ENCODE measurements around the gene TLCD2.
"Not testable (repeated sequence)": the region's sequence is repeated elsewhere in the genome, so short reads cannot be mapped to it uniquely, and the experiment has no call there.

TLCD2 gene

GRCh38 chr17:1715803-1716075 lies 5.6 kb upstream of the TLCD2 start:
- no peak for DNase-seq

DNA sequence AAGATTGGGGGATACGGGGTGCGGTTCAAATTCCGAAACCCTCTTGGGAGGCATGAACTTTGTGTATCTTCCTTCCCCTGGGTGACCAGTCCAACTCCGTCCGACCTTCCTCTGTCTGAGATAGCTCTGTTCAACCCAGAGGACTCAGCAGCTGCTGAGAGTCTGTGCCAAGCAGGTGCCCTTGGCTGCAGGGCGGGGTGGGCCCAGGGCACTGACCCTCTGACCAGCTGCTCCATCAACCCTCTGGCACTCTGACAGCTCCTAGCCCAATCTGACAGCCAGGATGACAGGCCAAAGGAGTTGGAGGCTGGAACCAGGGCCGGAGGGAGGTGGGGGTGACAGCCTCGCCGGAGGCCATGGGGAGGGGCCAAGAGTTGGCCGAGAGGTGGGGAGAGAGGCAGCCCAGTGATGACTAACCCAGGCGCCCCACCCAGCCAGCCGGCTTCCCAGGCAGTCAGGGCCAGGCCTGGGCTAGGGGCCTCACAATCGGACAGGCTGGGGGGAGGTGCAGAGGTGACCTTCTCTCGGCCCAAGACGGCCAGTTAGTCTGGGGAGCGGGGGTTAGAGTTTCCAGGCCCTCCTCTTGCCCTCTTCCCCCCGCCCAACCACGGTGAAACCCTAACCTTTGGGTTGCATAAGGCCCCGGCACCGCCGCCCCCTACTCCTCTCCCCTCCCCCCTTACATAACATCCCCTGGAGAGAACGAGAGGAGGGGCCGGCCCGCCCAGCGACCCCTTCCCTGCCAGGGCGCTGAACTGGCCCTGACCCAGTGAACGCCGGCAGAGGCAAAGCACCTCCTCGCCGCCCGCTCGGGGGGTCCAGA lies 5.0 kb upstream of the TLCD2 start:
- no peak for DNase-seq

DNA sequence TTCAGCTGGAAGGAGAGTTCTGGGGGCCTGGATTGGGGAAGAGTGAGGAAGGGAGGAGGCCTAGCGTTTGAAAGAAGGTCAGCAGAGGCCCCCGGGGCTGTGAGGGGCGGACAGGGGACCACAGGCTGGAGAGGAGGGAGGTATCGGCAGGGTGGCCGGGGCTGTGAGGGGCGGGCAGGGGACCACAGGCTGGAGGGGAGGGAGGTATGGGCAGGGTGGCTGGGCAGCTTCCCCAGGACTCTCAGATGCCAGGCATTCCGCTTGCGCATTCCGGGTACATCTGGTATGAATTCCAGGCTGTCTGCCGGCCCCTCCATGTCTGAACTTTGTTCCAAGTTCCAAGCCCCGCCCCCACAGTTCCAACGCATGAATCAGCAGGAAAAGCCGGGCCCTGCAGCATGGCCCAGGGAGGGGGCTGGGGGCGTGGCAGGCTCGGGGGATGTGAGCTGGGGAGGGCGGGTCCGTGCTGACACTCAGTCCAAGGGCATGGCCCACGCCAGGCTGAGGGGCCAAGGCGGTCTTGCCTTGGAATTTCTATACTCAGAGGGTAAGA lies 4.3 kb upstream of the TLCD2 start:
- DNase-seq = no peak

DNA sequence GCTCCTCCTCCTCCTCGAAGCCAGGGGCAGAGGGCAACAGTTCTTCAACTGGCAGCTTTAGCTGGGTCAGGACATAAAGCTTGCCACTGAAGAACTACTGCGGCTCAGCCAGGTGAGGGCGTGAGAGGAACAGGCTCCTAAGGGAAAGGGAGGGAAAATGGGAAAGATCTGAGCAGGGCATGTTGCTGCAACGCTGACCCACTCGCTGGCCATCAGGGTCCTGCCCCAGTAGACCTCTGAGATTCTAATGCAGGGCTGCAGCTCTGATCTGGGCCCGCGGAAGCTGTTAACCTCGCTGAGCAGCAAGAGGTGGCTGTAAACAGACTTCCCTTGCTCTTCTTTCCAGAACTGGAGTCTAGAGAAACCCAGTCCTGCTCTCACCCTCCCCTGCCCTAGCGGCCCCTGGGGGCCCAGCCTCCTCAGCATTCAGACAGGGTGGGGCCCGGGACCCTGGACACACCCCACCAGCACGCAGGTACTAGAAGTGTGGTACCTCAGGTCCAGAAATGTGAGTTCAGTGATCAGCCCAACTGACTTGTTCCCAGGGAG lies 3.8 kb upstream of the TLCD2 start:
- DNase-seq = no peak

- no peak for DNase-seq
Observed at GRCh38 chr17:1713160-1713877, 3.1 kb upstream of the TLCD2 start.

GRCh38 chr17:1712271-1712670 lies 2.1 kb upstream of the TLCD2 start:
- no peak for DNase-seq

DNA sequence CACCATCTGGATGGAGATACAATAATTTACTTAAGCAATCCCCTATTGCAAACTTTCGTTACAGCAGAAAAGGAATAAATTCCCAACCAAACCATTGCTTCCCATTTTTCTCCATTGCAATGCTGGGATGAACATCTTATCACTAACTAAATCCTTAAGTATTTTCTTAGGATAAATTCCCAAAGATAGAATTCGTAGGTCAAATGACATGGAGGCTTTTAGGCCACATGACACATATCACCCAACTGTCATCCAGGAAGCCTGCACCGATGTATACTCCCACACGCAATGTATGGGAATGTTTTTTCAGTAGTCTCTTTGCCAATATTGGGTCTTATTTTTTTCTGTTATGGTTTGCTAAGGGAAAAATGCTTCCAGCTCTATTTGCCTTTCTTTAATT lies 1.6 kb upstream of the TLCD2 start:
- no peak for DNase-seq

DNA sequence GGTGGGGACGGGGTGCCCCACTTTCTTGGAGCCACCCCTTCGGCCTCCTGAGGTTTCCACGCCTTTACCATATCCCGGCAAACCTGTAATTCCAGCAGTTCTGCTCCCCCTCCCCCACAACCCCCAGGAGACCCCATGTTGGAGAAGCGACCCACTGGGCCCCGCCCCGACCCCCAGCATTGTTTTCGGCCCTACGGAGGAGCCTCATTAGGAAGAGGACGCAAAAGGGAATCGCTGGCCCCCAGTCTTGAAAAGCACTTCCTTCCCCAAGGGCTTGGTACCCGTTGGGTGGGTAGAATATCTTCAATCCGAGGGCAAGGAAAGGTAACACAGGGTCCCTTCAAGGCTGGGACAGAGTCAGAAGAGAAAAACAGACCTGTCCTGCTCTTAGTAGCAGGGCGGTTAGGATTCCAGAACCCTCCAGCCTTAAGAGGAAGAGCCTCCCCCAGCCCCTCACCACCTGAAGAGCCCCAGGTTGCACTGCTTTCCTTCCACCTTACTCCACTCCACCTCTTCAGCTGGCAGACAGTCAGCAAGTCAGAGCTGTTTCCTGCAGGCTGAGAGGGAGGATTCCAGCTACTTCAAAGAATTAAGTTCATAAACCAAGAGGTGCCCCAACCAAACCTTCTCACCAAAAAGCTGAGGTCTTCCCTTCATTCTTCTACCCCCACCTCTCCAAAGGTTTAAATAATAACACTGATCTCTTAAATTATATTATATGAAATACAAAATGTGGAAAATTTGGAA lies 803 bp upstream of the TLCD2 start:
- DNase-seq = no peak

GRCh38 chr17:1709403-1709951 lies 700 bp downstream of the TLCD2 start:
- DNase-seq = no peak

GRCh38 chr17:1708791-1709346 lies 1.3 kb downstream of the TLCD2 start:
- DNase-seq = not testable (repeated sequence)

DNA sequence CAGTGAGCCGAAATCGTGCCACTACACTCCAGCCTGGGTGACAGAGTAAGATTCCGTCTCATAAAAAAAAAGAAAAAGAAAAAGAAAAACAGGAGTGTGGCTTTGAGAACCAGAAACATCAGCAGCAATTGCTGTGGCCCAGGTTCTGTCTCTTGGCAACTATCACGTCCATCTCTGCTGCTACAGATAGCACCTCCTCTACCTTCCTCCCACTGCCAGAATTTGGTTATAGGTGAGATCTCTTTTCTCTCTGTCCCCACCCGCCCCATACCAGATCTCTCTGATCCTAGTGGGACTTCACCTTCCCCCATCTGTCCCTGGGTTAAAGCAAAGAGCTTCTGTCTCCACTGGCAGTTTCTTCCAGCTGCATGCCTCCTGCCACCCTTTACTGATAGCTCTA lies 3.1 kb downstream of the TLCD2 start:
- DNase-seq = no peak

DNA sequence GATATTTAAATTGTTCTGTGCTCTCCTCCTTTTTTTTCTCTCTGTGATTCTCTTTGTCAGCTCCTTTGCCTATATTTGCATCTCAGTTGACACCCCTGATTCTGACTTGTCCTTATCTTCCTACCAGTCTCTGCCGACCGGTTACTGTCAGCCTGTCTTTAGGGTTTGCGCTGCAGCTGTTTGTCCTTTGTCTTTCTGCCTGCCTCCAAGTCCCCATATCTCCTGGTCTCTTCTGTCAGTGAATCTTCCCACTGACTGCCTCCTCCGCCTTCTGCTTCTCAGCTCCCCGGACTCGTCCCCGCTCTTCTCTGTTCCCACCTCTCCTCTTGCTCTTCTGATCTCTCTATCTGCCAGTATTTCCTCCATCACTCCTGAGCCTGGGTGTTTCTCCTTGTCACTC lies 5.2 kb downstream of the TLCD2 start:
- no peak for DNase-seq

- DNase-seq = no peak
Observed at GRCh38 chr17:1703063-1703462, 7.1 kb downstream of the TLCD2 start.

- not testable (repeated sequence) for DNase-seq
Observed at GRCh38 chr17:1699891-1700290, 10.3 kb downstream of the TLCD2 start.

DNA sequence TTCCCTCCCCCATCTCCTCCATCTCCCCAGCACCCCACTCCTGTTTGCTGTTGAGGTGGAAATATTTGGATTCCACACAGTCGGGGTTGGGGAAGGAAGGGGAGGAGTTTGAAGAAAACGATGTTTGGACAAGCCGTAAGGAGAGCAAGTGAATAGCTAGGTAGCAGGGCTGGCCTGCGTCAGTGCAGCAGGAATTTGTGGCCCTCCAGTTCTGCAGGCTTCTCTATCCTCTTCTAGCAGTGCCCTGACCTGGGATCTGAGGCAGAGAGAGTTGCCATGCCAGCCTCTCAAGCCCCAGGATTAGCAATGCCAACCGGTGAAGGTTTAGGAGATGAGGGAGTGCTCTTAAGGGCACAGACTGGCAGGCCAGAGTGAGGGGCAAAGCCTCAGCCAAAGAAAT lies 12.5 kb downstream of the TLCD2 start:
- no peak for DNase-seq

GRCh38 chr17:1695365-1695764 lies 14.8 kb downstream of the TLCD2 start:
- no peak for DNase-seq

DNA sequence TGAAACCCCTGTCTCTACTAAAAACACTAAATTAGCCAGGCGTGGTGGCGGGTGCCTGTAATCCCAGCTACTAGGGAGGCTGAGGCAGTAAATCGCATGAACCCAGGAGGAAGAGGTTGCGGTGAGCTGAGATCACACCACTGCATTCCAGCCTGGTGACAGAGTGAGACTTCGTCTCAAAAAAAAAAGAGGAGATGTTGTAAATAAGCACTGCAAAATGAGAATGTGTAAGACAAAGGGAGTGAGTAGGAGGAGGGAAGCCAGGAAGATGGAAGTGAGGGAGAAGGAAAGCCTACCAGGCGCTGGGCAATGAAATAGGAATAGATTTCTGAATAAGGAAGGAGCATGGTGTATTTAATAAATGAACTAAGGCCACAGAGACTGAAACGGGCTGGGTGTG lies 16.8 kb downstream of the TLCD2 start:
- DNase-seq = no peak

- DNase-seq = no peak
Observed at GRCh38 chr17:1690544-1691221, 19.5 kb downstream of the TLCD2 start.

DNA sequence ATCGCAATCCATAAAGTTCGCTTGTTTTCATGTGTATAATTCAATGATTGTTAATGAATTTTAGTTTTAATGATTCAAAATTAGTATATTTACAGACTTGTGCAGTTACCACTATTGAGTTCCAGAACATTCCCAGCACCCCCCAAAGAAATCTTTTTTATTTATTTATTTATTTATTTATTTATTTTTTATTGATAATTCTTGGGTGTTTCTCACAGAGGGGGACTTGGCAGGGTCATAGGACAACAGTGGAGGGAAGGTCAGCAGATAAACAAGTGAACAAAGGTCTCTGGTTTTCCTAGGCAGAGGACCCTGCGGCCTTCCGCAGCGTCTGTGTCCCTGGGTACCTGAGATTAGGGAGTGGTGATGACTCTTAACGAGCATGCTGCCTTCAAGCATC lies 21.8 kb downstream of the TLCD2 start:
- not testable (repeated sequence) for DNase-seq

- no peak for DNase-seq
Observed at GRCh38 chr17:1686086-1686485, 24.1 kb downstream of the TLCD2 start.

DNA sequence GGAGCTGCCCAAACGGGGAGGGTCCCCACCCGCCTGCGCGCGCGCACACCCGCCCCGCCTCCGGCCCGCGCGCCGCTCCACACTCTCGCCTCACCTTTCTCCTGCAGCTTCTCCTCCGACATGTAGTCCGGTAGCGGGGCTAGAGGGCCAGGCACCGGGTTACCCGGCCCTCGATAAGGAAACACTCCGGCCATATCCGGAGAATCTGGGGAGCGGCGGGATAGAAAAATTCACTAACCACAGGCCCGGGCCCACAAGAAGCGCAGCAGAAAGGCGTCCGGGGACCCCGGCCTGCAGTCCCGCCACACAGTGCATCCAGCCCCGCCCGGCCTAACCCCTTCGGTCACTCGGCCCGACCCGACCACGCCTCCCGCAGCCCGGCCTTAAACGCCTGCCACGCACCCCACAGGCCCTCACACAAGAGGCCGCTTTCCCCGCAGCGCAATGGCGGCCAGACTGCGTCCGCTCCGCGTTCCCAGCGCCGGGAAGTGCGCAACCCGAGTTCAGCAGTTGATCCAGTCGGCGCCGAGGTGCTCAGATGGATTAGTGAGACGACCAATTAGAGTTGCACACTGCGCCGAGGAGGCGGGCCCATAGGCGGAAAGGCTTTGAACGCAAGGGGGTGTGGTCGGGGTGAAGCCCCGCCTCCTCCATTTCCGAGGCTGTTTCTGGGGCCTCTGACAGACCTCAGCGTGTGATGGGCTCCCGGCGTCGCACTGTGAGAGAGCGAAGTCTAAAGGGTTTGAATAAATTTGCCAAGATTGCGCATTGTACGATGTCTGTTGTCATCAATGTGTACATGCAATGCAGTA lies 25.6 kb downstream of the TLCD2 start, which contains the start of gene PRPF8:
PRPF8 (minus strand) TSS at position 490 of the 812 bp plus-strand sequence; CDS start at position 194, 296 bp downstream.
- DNase-seq = peak; percentile 76
